GM21737 (cell line): ENCODE measurements around the gene TMEM221.

Experiments used
- ATAC-seq: cut with Tn5 transposase; IDR thresholded peaks from one replicate; pipeline ENCODE4 v1.9.1; 2021; ENCODE audit warnings: mild to moderate bottlenecking, moderate library complexity; ENCODE audit not compliant: unreplicated experiment

TMEM221 gene

GRCh38 chr19:17406046-17406886 is 42.2 kb downstream of the TMEM221 start:
- peak; percentile 18 for ATAC-seq

- ATAC-seq = peak; percentile 68
Observed at GRCh38 chr19:17405250-17406045, 43.0 kb downstream of the TMEM221 start, which contains the start of gene BST2. Gene BST2 (minus strand): TSS chr19:17405630. CDS start chr19:17405575, 55 bp downstream.

- ATAC-seq = no peak
Observed at GRCh38 chr19:17404621-17405249, 43.7 kb downstream of the TMEM221 start.

GRCh38 chr19:17404015-17404414 is 44.5 kb downstream of the TMEM221 start:
- ATAC-seq = no peak

GRCh38 chr19:17402982-17403855 is 45.2 kb downstream of the TMEM221 start:
- ATAC-seq = no peak

- ATAC-seq = no peak
Observed at GRCh38 chr19:17401628-17402027, 46.8 kb downstream of the TMEM221 start.

- ATAC-seq = no peak
Observed at GRCh38 chr19:17398902-17399527, 49.5 kb downstream of the TMEM221 start.

GRCh38 chr19:17394891-17395415 is 53.5 kb downstream of the TMEM221 start:
- ATAC-seq = no peak

GRCh38 chr19:17393914-17394313 is 54.6 kb downstream of the TMEM221 start, which contains the start of gene CCDC194:
Gene CCDC194 (minus strand): TSS chr19:17394196. CDS start chr19:17394158, 38 bp downstream.
- ATAC-seq = no peak

GRCh38 chr19:17393002-17393401 is 55.5 kb downstream of the TMEM221 start:
- ATAC-seq = no peak

- ATAC-seq = no peak
Observed at GRCh38 chr19:17391371-17392151, 56.9 kb downstream of the TMEM221 start.

- peak; percentile 81 for ATAC-seq
Observed at GRCh38 chr19:17390665-17391370, 57.6 kb downstream of the TMEM221 start.

- ATAC-seq = no peak
Observed at GRCh38 chr19:17389957-17390664, 58.4 kb downstream of the TMEM221 start.

- no peak for ATAC-seq
Observed at GRCh38 chr19:17389288-17389687, 59.2 kb downstream of the TMEM221 start.

GRCh38 chr19:17385878-17386611 is 62.4 kb downstream of the TMEM221 start:
- ATAC-seq = no peak
